HepG2 (cell line): ENCODE data around the gene DHH. TPM values are rescaled to one million over a fixed set of nuclear protein-coding genes. Genes with fewer than 3 reads are reported as not detected.

Source experiments
- AGO1 ChIP-seq: fragments of 200-400 bp; formaldehyde crosslinking; IDR thresholded peaks from 2 replicates; pipeline ENCODE4 v1.6.1; 2017; ENCODE audit warnings: mild to moderate bottlenecking, low read depth, low read length, moderate library complexity; ENCODE audit not compliant: poor library complexity, severe bottlenecking
- ATF5 ChIP-seq: sonication (generic); formaldehyde crosslinking; IDR thresholded peaks from 2 replicates; pipeline ENCODE4 v1.4.0; 2020; ENCODE audit warnings: mild to moderate bottlenecking, low read depth, missing genetic modification reagents
- BRCA1 ChIP-seq: sonication (generic); formaldehyde crosslinking; IDR thresholded peaks from 2 replicates; pipeline ENCODE4 v1.4.0; 2020; ENCODE audit warnings: missing genetic modification reagents
- FOXM1 ChIP-seq: sonication (generic); formaldehyde crosslinking; IDR thresholded peaks from 2 replicates; pipeline ENCODE4 v1.5.0; 2020; ENCODE audit warnings: missing genetic modification reagents
- HDAC1 ChIP-seq: sonication (generic); formaldehyde crosslinking; IDR thresholded peaks from 2 replicates; pipeline ENCODE4 v1.5.1; 2020; ENCODE audit warnings: mild to moderate bottlenecking, missing genetic modification reagents
- IRF2 ChIP-seq: IDR thresholded peaks from 2 replicates; pipeline ENCODE4 v1.6.1; 2018; ENCODE audit warnings: missing genetic modification reagents, missing compliant biosample characterization
- JUND ChIP-seq: sonication (generic); formaldehyde crosslinking; IDR thresholded peaks from 2 replicates; pipeline ENCODE4 v1.8.0; 2022; ENCODE audit warnings: mild to moderate bottlenecking, missing genetic modification reagents
- KMT2B ChIP-seq: IDR thresholded peaks from 2 replicates; pipeline ENCODE4 v1.6.1; 2016; ENCODE audit warnings: missing genetic modification reagents, missing compliant biosample characterization
- MATR3 ChIP-seq: sonication (generic); formaldehyde crosslinking; IDR thresholded peaks from 2 replicates; pipeline ENCODE4 v1.4.0; 2020; ENCODE audit warnings: missing genetic modification reagents
- MAX ChIP-seq: IDR thresholded peaks from 2 replicates; pipeline ENCODE4 v1.6.1; 2012; ENCODE audit warnings: inconsistent platforms
- NFE2L2 ChIP-seq: fragments of 150-350 bp; IDR thresholded peaks from 2 replicates; pipeline ENCODE4 v1.6.1; 2014; ENCODE audit warnings: low read length
- NPAS2 ChIP-seq: sonication (generic); formaldehyde crosslinking; IDR thresholded peaks from 2 replicates; pipeline ENCODE4 v1.8.0; 2022; ENCODE audit warnings: mild to moderate bottlenecking, missing genetic modification reagents, borderline replicate concordance
- POLR2A ChIP-seq, 2 experiments: IDR thresholded peaks; 2 replicates each; pipeline ENCODE4 v1.6.1; 2011; ENCODE audit warnings: low read depth in 2 of 2, low read length in 2 of 2, mild to moderate bottlenecking in 1 of 2, moderate library complexity in 1 of 2; ENCODE audit not compliant: insufficient read depth in 1 of 2
- SRSF4 ChIP-seq: fragments of 200-400 bp; formaldehyde crosslinking; IDR thresholded peaks from one replicate; pipeline ENCODE4 v1.6.1; 2018; ENCODE audit warnings: mild to moderate bottlenecking, low read depth, low read length, moderate library complexity; ENCODE audit not compliant: poor library complexity, severe bottlenecking
- SUZ12 ChIP-seq: fragments of 150-350 bp; IDR thresholded peaks from 2 replicates; pipeline ENCODE4 v1.6.1; 2014; ENCODE audit warnings: low read depth, low read length
- U2AF1 ChIP-seq: fragments of 200-400 bp; formaldehyde crosslinking; optimal IDR thresholded peaks from 2 replicates; pipeline ENCODE3; 2017; ENCODE audit warnings: mild to moderate bottlenecking, low read depth, low read length
- ZBTB33 ChIP-seq: sonication (generic); formaldehyde crosslinking; IDR thresholded peaks from 2 replicates; pipeline ENCODE4 v1.4.0; 2020; ENCODE audit warnings: missing genetic modification reagents
- ZNF331 ChIP-seq: sonication (generic); formaldehyde crosslinking; IDR thresholded peaks from 2 replicates; pipeline ENCODE4 v1.4.0; 2020; ENCODE audit warnings: missing genetic modification reagents
- ZNF335 ChIP-seq: sonication (generic); formaldehyde crosslinking; IDR thresholded peaks from 2 replicates; pipeline ENCODE4 v1.4.0; 2020; ENCODE audit warnings: missing genetic modification reagents
- ZNF337 ChIP-seq: sonication (generic); formaldehyde crosslinking; IDR thresholded peaks from 2 replicates; pipeline ENCODE4 v1.5.1; 2020; ENCODE audit warnings: missing genetic modification reagents, low read depth, mild to moderate bottlenecking, borderline replicate concordance
- ZNF362 ChIP-seq: sonication (generic); formaldehyde crosslinking; IDR thresholded peaks from 2 replicates; pipeline ENCODE4 v1.4.0; 2020; ENCODE audit warnings: missing genetic modification reagents, mild to moderate bottlenecking, borderline replicate concordance
- ZNF687 ChIP-seq: sonication (generic); formaldehyde crosslinking; IDR thresholded peaks from 2 replicates; pipeline ENCODE4 v1.5.1; 2020; ENCODE audit warnings: mild to moderate bottlenecking, missing genetic modification reagents, moderate library complexity
- polyA plus RNA-seq, 8 experiments: library from polyadenylated mRNA; depleted of rRNA in 3 of 8; stranded (reverse) in 7 of 8; unstranded in 1 of 8; fragments of >200 nt; fragmentation: Illumina TruSeq in 4 of 8; extraction: Trizol in 4 of 8; gene quantifications; 2 replicates each; pipeline versions ENCODE4 v1.2.1 to v1.2.3, GENCODE V29; 2011 to 2016; ENCODE audit warnings: low read depth in 4 of 8, missing spikeins in 1 of 8, mixed read lengths in 1 of 8; ENCODE audit not compliant: insufficient read depth in 1 of 8
- total RNA-seq, 5 experiments: library from RNA; depleted of rRNA; stranded (reverse); fragments of >200 nt; fragmentation: Illumina TruSeq; extraction: Trizol; gene quantifications; 2 replicates each; pipeline ENCODE4 v1.2.3, GENCODE V29; 2016; ENCODE audit warnings: low read depth in 1 of 5

The DHH gene
- total and polyA plus RNA-seq, 2 of the 13 experiments (the other 11 are each of a cell fraction or from before 2014, with no cell fraction given), result not detected

GRCh38 chr12:49130151-49131050 is 35.8 kb upstream of the DHH start (continued):
- 0 out of 2 replicates have a peak, but pooled peaks have one; percentile 12 for TF ChIP-seq IRF2 (CRISPR knock-in tag)
- no peak for TF ChIP-seq U2AF1
- no peak for TF ChIP-seq ATF5 (CRISPR knock-in tag)
- peak; percentile 40 for TF ChIP-seq AGO1
- TF ChIP-seq HDAC1 (CRISPR knock-in tag), result peak; percentile 92
- peak; percentile 91; the same call in 1 of the 2 replicates for TF ChIP-seq ZNF337 (CRISPR knock-in tag)
- TF ChIP-seq MATR3 (CRISPR knock-in tag), result no peak
- no peak for TF ChIP-seq SUZ12
- TF ChIP-seq KMT2B (CRISPR knock-in tag), result no peak
- no peak for TF ChIP-seq NPAS2 (CRISPR knock-in tag)
- 0 out of 2 replicates have a peak, but pooled peaks have one; percentile 35 for TF ChIP-seq BRCA1 (CRISPR knock-in tag)
- peak; percentile 68; the same call in 1 of the 2 replicates for TF ChIP-seq JUND (CRISPR knock-in tag)
- TF ChIP-seq SRSF4, result no peak
- TF ChIP-seq ZNF362 (CRISPR knock-in tag), result no peak
- peak; percentile 36; the same call in 1 of the 2 replicates for TF ChIP-seq NFE2L2
- peak; percentile 74 for TF ChIP-seq ZBTB33 (CRISPR knock-in tag)
- peak; percentile 91 for TF ChIP-seq MAX
- TF ChIP-seq ZNF331 (CRISPR knock-in tag), result peak; percentile 77
- TF ChIP-seq FOXM1 (CRISPR knock-in tag), result peak; percentile 69; the same call in 1 of the 2 replicates
- peak; percentile 99 for TF ChIP-seq ZNF687 (CRISPR knock-in tag)
- TF ChIP-seq POLR2A (IDR thresholded peaks at IDR 0.05; ENCODE audit: insufficient read depth in 1 of 2, low read depth in 2 of 2, low read length in 2 of 2), result peak; percentile 13 to 76; a peak in 3 of 4 replicates
- TF ChIP-seq ZNF335 (CRISPR knock-in tag), result peak; percentile 68; the same call in 1 of the 2 replicates
